ENCODE data around the gene SH3BGR.

Gene SH3BGR

GRCh38 chr21:39511102-39511501, 59.3 kb downstream of the SH3BGR start:
- Histone ChIP-seq H3K27ac (no peak overlapping the region), H3K27me3 (ENCODE audit: insufficient read depth, low read depth, severe bottlenecking) (no peaks in the 10 kb centered on the region), H3K4me3 (ENCODE audit: low read depth, low read length) (no peak overlapping the region), H3K9me3 (ENCODE audit: severe bottlenecking) (no peaks in the 10 kb centered on the region), H3K36me3 (no peaks in the 10 kb centered on the region)
- no peak for DNase-seq
- TF ChIP-seq CTCF (IDR thresholded peaks at IDR 0.05; ENCODE audit: low read depth, low read length): no peak

- H3K9me3 ChIP-seq (ENCODE audit: severe bottlenecking): no peaks in the 10 kb centered on the region
- no peaks in the 10 kb centered on the region for H3K27me3 ChIP-seq (ENCODE audit: insufficient read depth, low read depth, severe bottlenecking)
- H3K36me3 ChIP-seq: no peaks in the 10 kb centered on the region
- TF ChIP-seq CTCF (IDR thresholded peaks at IDR 0.05; ENCODE audit: low read depth, low read length): no peak
- no peak overlapping the region for H3K27ac ChIP-seq
- no peak for DNase-seq
- H3K4me3 ChIP-seq (ENCODE audit: low read depth, low read length): no peak overlapping the region
Measured at GRCh38 chr21:39513735-39514134, 62.0 kb downstream of the SH3BGR start.

GRCh38 chr21:39515684-39516472, 64.1 kb downstream of the SH3BGR start:
- no peak for TF ChIP-seq CTCF (IDR thresholded peaks at IDR 0.05; ENCODE audit: low read depth, low read length)
- H3K4me3 ChIP-seq (ENCODE audit: low read depth, low read length): no peak overlapping the region
- no peak for DNase-seq
- H3K36me3 ChIP-seq: no peaks in the 10 kb centered on the region
- H3K9me3 ChIP-seq (ENCODE audit: severe bottlenecking): no peaks in the 10 kb centered on the region
- no peak overlapping the region for H3K27ac ChIP-seq
- H3K27me3 ChIP-seq (ENCODE audit: insufficient read depth, low read depth, severe bottlenecking): no peaks in the 10 kb centered on the region

- Histone ChIP-seq H3K4me3 (ENCODE audit: low read depth, low read length) (no peak overlapping the region), H3K27ac (no peak overlapping the region), H3K27me3 (ENCODE audit: insufficient read depth, low read depth, severe bottlenecking) (no peaks in the 10 kb centered on the region), H3K9me3 (ENCODE audit: severe bottlenecking) (no peaks in the 10 kb centered on the region), H3K36me3 (no peaks in the 10 kb centered on the region)
- peak; percentile 84 for DNase-seq
- peak; percentile 89 for TF ChIP-seq CTCF (IDR thresholded peaks at IDR 0.05; ENCODE audit: low read depth, low read length)
Measured at GRCh38 chr21:39518055-39518846, 66.5 kb downstream of the SH3BGR start.

- H3K9me3 ChIP-seq (ENCODE audit: severe bottlenecking): no peaks in the 10 kb centered on the region
- no peak for DNase-seq
- no peak overlapping the region for H3K4me3 ChIP-seq (ENCODE audit: low read depth, low read length)
- no peak for TF ChIP-seq CTCF (IDR thresholded peaks at IDR 0.05; ENCODE audit: low read depth, low read length)
- H3K27ac ChIP-seq: no peak overlapping the region
- no peaks in the 10 kb centered on the region for H3K36me3 ChIP-seq
- no peaks in the 10 kb centered on the region for H3K27me3 ChIP-seq (ENCODE audit: insufficient read depth, low read depth, severe bottlenecking)
Measured at GRCh38 chr21:39518847-39519210, 67.1 kb downstream of the SH3BGR start.

Data from WERI-Rb-1 (cell line).